Peyer's patch (tissue), 4 donors: ENCODE results near the gene GNAQ. TPM values are rescaled to one million over a fixed set of nuclear protein-coding genes. Genes with fewer than 3 reads are reported as not detected.

Source experiments
- DNase-seq, 3 donors: peaks; one replicate each; pipeline ENCODE4 v3.0.0-alpha.2; 2017 to 2019
- H3K27ac ChIP-seq, 4 donors: fragments of 200-600 bp; sonication (generic); one replicate each; pipeline ENCODE4 v1.5.1; 2016 to 2019
- H3K27me3 ChIP-seq, 2 donors: fragments of 200-600 bp; sonication (generic); one replicate each; pipeline ENCODE4 v1.5.1; 2019
- H3K36me3 ChIP-seq, 3 donors: fragments of 200-600 bp; sonication (generic); one replicate each; pipeline ENCODE4 v1.5.1; 2016 to 2019
- H3K4me1 ChIP-seq, 4 donors: fragments of 200-600 bp; sonication (generic); one replicate each; pipeline ENCODE4 v1.5.1; 2016 to 2019
- H3K4me3 ChIP-seq, 4 donors: fragments of 200-600 bp; sonication (generic); 1 replicate in 3 of 4; 2 replicates in 1 of 4; pipeline ENCODE4 v1.5.1; 2016 to 2019; ENCODE audit warnings: mild to moderate bottlenecking in 1 of 4
- H3K9me3 ChIP-seq, 4 donors: fragments of 200-600 bp; sonication (generic); one replicate each; pipeline ENCODE4 v1.5.1; 2016 to 2019; ENCODE audit warnings: mild to moderate bottlenecking in 1 of 4
- POLR2A ChIP-seq, 2 donors: fragments of 450-650 bp; IDR thresholded peaks; one replicate each; pipeline ENCODE4 v1.5.1; 2017; ENCODE audit warnings: antibody characterized with exemption in 2 of 2, mild to moderate bottlenecking in 2 of 2, moderate library complexity in 2 of 2
- total RNA-seq, 4 donors: library from RNA; depleted of rRNA; stranded (reverse); fragments of >200 nt; gene quantifications; one replicate each; pipeline ENCODE4 v1.1.0, GENCODE V29; 2016
- TF ChIP-seq, protein P1 (sequence below), 6 experiments: fragments of 450-650 bp in 4 of 6; fragments of 200-600 bp in 2 of 6; sonication (generic) in 1 of 6; IDR thresholded peaks; one replicate each; pipeline ENCODE4 v1.5.1; 2017 to 2019; ENCODE audit warnings: antibody characterized with exemption in 6 of 6, mild to moderate bottlenecking in 3 of 6, moderate library complexity in 1 of 6

Gene GNAQ
- total RNA-seq, 4 donors from 2014 or later, result 28.7 to 45.4 (median 33.5) TPM

DNA sequence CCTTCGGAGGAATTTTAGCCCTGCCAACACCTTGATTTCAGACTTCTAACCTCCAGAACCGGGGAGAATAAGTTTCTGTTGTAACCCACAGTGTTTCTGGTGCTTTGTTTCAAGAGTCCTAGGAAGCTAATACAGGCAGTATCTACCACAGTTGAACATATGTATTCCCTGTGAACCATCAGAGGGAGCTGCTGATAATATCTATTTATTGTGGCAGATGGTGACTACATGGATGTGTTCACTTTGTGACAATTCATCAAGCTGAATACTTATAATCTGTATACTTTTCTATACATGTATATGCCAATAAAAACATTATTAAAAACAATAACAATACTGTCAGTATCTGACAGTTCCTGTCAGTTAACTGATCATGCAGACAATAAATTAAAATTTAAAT lies 246.3 kb downstream of the GNAQ start:
- H3K27ac ChIP-seq, result no peak overlapping the region
- no peaks in the 10 kb centered on the region for H3K27me3 ChIP-seq
- peaks cover 0 to 10% (median 0%) of the 10 kb centered on the region in 3 donors for H3K36me3 ChIP-seq
- no peak overlapping the region for H3K4me3 ChIP-seq
- no peaks in the 10 kb centered on the region for H3K9me3 ChIP-seq
- H3K4me1 ChIP-seq, result no peaks in the 10 kb centered on the region
- DNase-seq, result no peak
- no peak for TF ChIP-seq POLR2A (IDR thresholded peaks at IDR 0.05)
- TF ChIP-seq, protein P1, sequence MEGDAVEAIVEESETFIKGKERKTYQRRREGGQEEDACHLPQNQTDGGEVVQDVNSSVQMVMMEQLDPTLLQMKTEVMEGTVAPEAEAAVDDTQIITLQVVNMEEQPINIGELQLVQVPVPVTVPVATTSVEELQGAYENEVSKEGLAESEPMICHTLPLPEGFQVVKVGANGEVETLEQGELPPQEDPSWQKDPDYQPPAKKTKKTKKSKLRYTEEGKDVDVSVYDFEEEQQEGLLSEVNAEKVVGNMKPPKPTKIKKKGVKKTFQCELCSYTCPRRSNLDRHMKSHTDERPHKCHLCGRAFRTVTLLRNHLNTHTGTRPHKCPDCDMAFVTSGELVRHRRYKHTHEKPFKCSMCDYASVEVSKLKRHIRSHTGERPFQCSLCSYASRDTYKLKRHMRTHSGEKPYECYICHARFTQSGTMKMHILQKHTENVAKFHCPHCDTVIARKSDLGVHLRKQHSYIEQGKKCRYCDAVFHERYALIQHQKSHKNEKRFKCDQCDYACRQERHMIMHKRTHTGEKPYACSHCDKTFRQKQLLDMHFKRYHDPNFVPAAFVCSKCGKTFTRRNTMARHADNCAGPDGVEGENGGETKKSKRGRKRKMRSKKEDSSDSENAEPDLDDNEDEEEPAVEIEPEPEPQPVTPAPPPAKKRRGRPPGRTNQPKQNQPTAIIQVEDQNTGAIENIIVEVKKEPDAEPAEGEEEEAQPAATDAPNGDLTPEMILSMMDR (IDR thresholded peaks at IDR 0.05), result no peak

DNA sequence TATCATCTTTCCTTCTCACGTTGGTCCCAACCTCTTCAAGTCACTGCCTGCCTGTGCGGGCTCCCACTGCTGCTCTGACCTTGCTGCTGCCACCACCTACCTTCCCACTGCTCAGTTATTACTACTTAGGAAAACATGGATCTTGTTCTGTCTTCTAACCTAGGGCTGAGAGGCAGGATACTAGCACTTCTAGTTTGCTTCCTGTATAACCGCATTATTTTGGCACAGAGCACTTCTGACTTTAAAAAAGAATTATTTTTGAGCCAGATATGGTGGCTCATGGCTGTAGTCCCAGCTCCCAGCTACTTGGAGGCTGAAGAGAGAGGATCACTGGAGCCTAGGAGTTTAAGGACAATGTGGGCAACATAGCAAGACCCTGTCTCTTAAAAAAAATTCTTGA lies 248.1 kb downstream of the GNAQ start:
- Histone ChIP-seq H3K27me3 (no peaks in the 10 kb centered on the region), H3K36me3 (peaks cover 0 to 10% (median 0%) of the 10 kb centered on the region in 3 donors), H3K27ac (no peak overlapping the region), H3K4me1 (no peaks in the 10 kb centered on the region), H3K4me3 (no peak overlapping the region), H3K9me3 (no peaks in the 10 kb centered on the region)
- TF ChIP-seq POLR2A (IDR thresholded peaks at IDR 0.05), result no peak
- TF ChIP-seq, protein P1 (IDR thresholded peaks at IDR 0.05), result no peak
- no peak for DNase-seq

- Histone ChIP-seq H3K27me3 (no peaks in the 10 kb centered on the region), H3K9me3 (no peaks in the 10 kb centered on the region), H3K4me1 (no peaks in the 10 kb centered on the region), H3K36me3 (no peaks in the 10 kb centered on the region), H3K4me3 (no peak overlapping the region), H3K27ac (no peak overlapping the region)
- no peak for TF ChIP-seq POLR2A (IDR thresholded peaks at IDR 0.05)
- TF ChIP-seq, protein P1 (IDR thresholded peaks at IDR 0.05), result no peak
- DNase-seq, result no peak
These were observed 252.6 kb downstream of the GNAQ start for GRCh38 chr9:77779010-77779409.

DNA sequence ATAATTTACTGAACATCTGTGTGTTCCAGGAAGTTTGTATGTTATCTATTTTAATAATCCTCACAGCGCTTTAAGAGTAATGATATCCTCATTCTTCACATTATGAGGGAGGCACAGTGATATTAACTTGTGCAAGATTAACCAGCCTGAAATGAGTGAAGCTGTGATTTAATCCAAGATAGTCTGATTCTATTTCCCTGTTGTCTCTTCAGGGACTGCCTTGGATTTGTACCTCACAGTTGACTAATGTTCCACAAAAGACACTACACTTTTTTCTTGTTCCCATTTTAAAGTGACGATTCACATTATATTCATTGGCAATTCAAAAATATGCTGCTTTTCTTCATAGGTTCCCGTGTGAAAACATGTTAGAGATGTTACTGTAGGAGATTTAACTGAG lies 258.2 kb downstream of the GNAQ start:
- no peak for DNase-seq
- H3K9me3 ChIP-seq, result no peaks in the 10 kb centered on the region
- no peaks in the 10 kb centered on the region for H3K27me3 ChIP-seq
- TF ChIP-seq, protein P1 (IDR thresholded peaks at IDR 0.05), result no peak
- TF ChIP-seq POLR2A (IDR thresholded peaks at IDR 0.05), result no peak
- no peaks in the 10 kb centered on the region for H3K4me1 ChIP-seq
- H3K36me3 ChIP-seq, result no peaks in the 10 kb centered on the region
- H3K27ac ChIP-seq, result no peak overlapping the region
- H3K4me3 ChIP-seq, result no peak overlapping the region

DNA sequence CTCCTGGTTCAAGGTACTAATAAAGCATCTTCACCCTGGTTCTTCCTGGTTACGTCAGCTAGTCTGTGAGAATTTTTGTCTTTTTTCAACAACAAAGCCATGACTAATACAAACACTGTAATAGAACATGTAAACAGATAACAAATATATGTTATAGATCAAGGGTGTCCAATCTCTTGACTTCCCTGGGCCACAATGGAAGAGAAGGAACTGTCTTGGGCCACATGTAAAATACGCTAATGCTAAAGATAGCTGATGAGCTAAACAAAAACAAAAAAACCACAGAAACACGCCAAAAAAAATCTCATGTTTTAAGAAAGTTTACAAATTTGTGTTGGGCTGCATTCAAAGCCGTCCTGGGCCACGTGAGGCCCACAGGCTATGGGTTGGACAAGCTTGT lies 259.0 kb downstream of the GNAQ start:
- H3K27me3 ChIP-seq, result no peaks in the 10 kb centered on the region
- TF ChIP-seq, protein P1 (IDR thresholded peaks at IDR 0.05), result no peak
- TF ChIP-seq POLR2A (IDR thresholded peaks at IDR 0.05), result no peak

DNA sequence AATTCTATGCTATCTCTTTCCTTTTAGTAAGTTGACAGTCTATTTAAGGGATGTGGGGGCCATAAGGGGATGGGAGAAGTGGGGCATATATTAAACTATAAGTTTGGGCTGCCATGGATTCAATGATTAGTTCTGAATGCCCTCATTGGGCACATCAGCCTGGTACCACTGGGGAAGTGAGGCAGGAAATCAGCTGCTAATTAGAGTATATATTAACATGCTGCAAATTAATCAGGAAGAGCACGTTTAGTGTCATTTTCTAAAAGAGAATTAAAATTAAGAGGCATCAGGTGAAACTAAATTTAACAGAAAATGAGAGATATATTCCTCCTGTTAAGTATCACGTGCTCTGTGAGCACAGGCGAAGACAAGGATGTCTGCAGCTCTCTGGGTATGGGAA lies 260.4 kb downstream of the GNAQ start:
- Histone ChIP-seq H3K36me3 (no peaks in the 10 kb centered on the region), H3K27ac (no peak overlapping the region), H3K4me1 (no peaks in the 10 kb centered on the region), H3K27me3 (no peaks in the 10 kb centered on the region), H3K9me3 (no peaks in the 10 kb centered on the region), H3K4me3 (no peak overlapping the region)
- no peak for DNase-seq
- no peak for TF ChIP-seq POLR2A (IDR thresholded peaks at IDR 0.05)
- TF ChIP-seq, protein P1 (IDR thresholded peaks at IDR 0.05), result no peak

More for the DNA sequence above, 259.0 kb downstream of the GNAQ start:
- Histone ChIP-seq H3K36me3 (no peaks in the 10 kb centered on the region), H3K4me3 (no peak overlapping the region), H3K4me1 (no peaks in the 10 kb centered on the region), H3K9me3 (no peaks in the 10 kb centered on the region), H3K27ac (no peak overlapping the region)
- DNase-seq, result no peak
